COLO829 (cell line): ENCODE results near the gene SPTBN1.

ENCODE experiments used
- DNase-seq: peaks from one replicate; pipeline ENCODE4 v3.0.0; 2012; ENCODE audit warnings: low spot score

The SPTBN1 gene

DNA sequence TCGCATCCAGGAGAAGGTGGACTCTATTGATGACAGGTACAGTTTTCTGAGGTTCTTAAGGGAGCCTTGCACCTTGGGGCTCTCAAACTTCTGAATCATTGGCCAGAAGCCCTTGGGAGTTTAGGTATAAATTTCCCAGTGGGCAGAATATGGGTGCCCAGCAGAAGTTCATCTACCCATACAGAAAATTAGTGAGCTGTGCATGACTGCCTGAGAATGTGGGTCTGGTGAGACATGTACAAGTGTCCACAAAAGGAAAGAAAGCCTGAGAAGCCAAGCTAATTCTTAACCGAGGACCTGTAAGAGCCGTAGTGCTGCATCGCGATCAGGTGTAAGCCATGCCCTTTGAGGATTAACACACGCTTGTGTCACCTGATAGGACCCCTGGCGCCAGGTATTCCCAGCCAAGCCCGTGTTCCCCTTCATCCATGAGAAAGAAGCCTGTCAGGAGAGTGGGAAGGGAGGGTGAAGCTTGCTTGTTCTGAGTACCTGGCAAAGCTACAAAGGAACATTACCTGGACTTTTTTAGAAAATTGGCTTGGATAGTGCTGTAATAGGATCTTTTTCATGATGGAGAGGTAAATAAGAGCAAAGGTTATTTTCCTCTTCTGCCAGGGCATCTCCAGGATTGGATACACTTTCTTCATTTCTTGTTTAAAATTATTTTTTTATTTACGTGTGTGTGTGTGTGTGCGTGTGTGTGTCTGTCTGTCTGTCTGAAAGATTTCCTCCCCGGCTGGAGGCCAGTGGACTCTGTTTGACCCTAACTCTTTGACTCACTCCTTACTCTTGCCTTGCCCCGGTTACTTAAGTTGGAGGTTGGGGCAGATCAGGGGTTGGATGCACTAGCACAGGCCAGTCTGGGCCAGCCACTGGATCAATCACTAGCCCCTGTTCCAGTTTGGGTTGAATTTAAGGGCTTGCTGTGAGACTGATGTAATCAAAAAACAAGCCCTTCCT lies 176.9 kb downstream of the SPTBN1 start:
- DNase-seq = no peak

DNA sequence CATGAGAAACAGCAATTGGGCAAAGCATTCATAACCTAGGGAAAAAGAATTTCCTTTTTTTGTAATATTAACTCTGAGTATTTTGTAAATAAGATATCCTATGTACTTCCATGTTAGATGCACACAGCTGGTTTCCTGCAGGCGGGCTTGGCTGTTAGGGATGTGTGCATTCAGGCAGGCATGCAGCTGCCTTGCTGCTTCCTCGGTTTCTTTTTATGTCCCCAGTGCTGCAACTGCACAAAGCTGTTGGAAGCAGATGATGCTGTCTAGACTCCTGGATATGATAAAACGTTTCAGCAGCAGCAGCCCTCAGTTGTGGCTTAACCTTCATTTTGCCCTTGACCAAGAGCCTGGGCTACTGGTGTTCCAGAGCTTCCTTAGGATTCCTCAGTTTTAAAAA lies 177.9 kb downstream of the SPTBN1 start:
- no peak for DNase-seq

DNA sequence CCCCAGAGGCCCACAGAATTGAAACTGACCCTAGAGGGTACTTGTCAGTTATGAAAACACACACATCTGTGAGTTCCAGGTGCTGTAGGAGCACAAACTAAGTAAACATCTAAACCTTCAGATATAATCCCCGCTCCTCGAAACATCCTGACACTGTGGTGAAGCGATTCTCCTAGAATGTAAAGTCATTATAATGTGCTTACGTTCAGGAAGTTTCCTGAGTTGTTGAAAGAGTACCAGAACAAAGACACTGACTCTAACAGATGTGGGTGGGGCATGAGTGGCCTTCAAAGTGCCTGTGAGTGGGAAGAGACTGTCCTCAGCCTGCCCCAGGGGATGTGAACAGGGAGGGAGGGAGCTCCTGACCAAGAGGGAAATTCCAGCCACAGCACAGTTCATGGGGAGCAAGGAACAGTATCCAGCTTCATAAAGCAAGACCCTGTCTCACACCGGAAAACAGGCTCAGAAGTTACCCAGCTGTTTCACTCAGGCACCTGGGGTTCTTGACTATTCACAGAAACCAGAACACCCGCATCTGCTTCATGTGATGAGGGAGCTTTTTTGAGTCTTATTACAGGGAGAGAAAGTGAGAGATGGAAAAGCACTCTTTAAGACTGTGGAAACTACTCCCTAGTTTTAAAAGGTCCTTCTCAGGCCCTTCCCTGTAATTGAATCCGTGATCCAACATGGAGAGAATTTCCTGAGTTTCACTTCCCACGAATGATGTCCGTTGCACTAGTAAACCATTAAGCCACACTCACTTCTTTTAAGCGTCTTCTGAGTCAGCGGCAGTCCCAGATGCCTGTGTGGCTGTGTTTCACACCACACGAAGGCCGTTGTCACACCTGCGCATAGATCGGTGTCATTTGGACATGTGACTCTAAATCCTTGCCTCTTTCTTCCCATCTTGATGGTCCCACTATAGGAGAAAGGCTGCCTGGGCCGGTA lies 178.7 kb downstream of the SPTBN1 start:
- DNase-seq = peak; percentile 99

DNA sequence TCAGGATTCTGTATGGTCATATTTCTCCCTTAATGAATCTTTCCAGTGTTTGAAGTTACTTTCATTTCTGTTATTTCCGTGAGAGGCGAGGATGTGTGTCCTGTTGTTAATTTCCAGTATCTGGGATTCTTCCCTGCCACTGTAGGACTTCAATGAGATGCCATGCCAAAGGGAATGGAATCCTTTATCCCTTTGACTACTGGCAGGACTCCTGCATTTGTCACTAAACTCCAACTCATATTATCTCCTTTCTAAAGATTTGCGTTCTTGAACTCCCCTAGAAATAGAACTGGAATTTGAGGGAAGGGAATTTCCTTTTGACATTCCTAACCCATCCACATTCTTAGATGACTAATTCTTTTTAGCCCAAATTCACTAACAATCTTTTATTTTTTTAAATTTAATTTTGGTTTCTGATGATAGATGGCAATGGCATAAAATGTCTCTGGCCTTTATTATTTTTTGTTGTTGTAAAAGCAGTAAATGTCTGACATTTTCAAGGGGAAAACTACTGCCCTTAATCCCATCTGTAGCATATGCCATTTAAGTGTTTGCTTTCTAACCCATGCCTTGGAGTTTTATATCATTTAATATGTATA lies 179.5 kb downstream of the SPTBN1 start:
- peak; percentile 50 for DNase-seq

DNA sequence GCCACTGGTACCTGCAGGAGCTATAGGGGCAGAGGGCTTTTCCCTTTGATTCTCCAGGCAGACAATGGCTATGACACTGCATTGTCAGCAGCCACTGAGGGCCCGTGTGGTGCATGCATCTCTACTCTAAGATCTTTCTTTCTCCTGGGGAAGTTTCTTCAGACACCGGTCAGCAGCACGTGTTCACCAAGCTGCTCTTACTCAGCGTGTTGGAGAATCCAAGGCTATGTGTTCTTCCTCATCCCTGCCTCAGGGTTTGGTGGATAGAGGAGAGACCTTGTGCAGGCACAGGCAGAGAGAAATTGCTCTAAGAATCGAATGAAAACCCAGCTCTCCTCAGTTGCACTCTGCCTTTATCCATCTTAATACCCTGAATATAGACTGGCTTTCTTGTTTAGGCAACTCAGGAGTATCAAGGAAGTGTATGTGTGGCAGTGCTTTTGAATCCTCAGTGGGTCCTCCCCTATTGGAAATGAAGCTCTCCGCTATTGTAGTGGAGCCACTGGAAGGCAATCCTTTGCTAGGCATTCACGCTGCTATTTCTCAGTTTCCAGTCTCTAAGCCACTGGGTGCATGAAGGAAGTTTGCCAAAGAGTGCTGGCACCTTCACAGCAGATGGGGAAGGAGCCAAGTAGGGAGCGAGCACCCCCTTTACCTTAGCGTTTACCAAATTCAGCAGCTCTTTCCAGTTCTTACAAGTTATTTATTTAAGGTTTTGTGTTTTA lies 180.4 kb downstream of the SPTBN1 start:
- DNase-seq = no peak

DNA sequence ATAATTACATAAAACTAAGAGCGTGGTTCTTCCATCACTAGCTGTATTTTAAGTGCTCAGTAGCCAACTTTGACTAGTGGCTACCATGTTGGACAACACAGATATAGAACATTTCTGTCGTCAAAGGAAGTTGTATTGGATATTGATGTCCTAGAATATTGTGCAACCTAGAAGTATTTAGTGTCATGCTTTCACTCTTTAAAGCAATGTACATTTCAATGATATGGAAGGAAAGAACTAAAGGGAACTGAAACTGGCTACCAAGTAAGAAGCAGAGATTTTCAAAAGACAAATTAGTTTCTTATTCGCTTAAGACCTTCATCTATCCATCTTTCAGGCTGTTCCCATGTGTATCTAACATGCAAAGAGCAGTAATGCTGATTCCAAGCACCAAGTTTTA lies 182.0 kb downstream of the SPTBN1 start:
- no peak for DNase-seq

DNA sequence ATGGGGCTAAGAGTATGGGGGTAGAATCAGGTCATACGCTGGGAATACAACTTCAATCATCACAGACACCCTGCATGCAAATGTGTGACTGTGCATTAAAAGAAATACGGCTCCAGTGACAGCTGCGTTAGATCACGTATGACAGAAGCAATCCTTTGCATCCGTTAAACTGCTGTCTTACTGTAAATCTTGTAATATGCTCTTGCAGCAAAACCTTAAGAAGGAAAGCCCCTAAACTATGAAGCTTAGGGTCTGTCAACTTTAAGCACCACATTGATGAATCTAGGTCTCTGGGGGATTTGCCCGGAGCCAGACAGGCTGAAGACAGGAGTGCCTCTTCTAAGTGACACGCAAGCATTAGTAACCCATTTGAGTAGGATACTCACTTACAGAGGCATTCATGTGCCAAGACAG lies 182.7 kb downstream of the SPTBN1 start:
- no peak for DNase-seq

DNA sequence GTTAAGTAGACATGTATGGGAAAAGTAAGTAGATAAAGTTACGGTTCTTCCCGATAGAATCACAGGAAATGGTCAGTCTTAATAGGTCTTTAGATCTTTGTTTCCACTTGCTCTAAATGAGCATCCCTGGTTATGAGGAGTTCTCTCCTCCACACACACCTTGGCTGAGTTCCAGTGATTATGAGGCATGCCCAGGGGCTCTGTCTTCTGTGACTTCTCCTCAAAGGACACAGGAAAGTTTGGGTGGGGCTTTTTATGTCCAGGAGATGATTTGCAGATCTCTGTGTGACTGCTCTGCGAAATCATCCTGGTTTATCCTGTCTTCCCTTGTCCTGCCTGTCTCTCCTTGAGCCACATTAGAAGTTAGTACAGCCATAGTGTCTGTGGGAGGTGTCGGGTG lies 183.5 kb downstream of the SPTBN1 start:
- peak; percentile 81 for DNase-seq

DNA sequence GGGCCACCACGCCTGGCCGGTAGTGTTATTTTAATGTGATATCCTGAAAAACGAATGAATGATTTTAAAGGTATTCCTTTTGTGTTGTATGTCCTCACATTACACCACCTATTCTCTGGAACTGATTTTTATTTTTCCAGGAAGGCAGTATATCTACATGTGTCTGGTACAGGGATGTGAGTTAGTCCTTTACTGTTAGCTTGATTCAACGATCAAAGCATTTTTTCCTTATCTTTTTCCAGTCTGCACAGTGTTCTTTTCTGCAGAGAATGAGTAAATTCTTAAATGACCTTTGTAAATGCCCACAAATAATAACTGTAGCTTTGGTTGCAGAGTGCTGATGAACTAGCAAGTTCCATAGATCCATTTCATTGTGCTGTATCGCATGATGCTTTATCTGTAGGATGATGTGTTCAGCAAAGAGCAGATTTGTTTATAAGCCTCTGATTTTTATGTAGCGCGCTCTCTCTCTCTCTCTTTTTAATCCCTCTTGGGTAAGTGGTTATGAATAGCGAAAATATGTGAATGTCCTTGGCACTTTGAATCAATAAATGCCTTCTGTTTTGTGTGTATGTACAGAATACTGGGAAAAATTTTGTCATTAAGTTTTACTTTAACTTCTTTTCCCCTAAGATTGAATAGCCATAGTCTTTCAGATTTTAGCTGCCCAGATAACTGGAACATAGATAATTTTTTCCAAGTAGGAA lies 184.9 kb downstream of the SPTBN1 start:
- no peak for DNase-seq

DNA sequence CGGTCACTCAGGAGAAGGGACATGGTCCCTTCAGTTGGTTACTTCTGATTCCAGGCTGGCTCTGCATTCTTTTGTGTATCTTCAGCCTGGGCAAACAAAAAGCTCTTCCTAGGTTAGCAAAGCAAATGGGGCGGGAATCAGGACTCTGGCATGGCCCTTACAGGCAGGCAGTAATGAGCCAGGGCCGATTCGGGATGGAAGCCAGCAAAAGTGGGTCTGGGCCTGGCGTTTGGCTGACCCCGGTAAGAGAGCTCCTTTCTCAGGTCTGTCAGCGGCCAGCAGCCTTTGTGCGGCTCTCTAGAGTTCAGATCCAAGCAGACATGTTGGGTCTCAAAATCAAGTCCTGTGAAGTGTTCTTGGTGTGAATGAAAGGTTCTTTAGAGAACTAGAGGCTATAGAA lies 185.9 kb downstream of the SPTBN1 start:
- no peak for DNase-seq

DNA sequence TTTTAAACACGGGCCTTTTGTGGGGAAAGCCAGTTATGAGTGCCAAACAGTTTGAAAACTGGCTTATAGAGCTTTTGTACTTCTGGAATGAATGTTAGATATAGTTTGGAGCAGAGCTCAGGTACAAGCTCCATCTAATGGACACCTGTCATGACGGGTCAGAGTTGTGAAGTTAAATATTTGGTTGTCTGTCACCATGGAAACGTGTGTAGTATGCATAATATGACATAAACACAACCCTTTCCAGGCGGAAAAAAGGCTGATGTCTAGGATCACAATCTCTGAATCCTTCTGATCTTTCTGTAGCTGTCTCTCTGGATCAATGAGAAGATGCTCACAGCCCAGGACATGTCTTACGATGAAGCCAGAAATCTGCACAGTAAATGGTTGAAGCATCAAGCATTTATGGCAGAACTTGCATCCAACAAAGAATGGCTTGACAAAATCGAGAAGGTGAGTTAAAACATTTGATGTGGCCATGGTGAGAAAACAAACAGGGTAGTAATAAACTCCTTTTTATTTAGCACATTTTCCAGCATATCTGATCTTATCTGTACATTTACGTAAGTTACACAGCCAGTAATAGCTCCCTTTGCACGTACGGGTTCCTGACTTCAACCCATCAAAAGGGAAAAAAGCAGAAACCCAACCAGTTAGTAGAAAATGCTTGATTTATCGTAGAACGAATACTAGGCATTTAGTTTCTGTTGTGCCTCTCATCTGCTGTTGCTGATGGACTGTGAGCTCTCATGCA lies 186.7 kb downstream of the SPTBN1 start:
- no peak for DNase-seq

DNA sequence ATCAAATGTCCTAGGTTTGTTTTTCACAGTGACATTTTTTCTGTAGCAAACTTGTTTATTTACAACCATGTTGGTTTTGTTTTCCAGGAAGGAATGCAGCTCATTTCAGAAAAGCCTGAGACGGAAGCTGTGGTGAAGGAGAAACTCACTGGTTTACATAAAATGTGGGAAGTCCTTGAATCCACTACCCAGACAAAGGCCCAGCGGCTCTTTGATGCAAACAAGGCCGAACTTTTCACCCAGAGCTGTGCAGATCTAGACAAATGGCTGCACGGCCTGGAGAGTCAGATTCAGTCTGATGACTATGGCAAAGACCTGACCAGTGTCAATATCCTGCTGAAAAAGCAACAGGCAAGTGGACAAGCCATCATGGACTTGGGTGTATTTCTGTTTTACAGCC lies 188.1 kb downstream of the SPTBN1 start:
- no peak for DNase-seq

DNA sequence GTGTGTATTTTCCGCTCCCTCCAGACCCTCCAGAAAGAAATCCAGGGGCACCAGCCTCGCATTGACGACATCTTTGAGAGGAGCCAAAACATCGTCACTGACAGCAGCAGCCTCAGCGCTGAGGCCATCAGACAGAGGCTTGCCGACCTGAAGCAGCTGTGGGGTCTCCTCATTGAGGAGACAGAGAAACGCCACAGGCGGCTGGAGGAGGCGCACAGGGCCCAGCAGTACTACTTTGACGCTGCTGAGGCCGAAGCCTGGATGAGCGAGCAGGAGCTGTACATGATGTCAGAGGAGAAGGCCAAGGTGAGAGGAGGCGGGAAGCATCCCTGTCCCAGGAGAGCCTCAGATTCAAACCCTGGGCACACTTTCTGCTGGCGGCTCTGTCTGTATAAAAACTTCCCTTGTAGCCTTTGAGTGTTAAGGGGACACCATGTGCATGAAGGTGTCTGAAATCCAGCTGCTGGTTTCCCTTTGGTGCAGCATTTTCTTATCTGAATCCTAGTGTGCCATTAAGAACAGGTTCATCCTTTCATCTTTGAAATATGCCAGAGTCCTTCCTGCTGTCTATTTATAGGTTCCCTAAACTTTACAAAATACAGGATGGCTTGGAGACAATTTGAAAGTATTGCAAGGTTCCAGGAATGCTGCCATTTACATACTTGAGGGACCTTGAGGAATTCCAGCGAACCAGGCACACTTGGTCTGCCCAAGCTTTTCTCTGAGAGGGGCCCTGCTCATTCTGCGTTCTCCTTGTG lies 190.2 kb downstream of the SPTBN1 start:
- DNase-seq = no peak

DNA sequence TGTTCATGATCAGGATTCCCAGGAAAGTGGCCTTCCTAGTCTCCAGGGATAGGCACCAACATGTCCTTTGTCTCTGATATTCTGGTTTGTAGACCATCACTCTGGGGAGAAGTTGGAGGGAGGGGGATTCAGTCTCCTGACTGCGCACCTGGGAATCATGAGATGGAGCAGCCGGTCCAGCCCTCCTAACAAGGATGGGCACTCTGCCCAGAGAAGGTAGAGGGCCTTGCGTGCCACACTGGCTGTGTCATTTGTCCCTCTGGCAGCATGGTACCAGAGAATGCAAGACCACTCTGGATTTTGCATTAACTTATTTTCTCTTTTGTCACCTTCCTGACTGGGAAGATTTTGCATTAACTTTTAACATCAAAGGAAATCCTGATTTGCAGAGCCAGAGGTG lies 192.1 kb downstream of the SPTBN1 start:
- no peak for DNase-seq

DNA sequence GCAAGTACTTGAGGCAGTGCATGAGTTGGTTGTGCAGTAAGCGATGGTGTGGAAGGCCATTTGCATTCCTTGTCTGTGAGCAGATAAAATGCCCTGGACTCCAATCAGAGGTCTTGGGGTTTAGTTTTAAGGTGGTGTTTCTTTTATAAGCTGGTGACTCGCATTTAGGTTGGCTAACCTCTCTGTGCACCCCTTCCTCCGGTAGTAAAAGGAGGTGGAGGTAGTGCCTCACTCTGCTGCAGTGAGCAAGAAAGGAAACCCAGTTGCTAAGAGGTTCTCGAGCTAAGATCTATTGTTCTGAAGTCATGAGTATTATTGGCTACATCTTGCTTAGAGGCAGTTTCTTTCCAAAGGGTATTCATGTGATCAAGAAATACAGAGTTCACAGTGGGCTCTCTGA lies 193.1 kb downstream of the SPTBN1 start:
- no peak for DNase-seq

DNA sequence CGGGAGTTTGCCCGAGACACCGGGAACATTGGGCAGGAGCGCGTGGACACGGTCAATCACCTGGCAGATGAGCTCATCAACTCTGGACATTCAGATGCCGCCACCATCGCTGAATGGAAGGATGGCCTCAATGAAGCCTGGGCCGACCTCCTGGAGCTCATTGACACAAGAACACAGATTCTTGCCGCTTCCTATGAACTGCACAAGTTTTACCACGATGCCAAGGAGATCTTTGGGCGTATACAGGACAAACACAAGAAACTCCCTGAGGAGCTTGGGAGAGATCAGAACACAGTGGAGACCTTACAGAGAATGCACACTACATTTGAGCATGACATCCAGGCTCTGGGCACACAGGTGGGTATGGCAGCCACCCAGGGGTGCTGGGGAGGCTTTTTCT lies 193.5 kb downstream of the SPTBN1 start:
- DNase-seq = no peak

DNA sequence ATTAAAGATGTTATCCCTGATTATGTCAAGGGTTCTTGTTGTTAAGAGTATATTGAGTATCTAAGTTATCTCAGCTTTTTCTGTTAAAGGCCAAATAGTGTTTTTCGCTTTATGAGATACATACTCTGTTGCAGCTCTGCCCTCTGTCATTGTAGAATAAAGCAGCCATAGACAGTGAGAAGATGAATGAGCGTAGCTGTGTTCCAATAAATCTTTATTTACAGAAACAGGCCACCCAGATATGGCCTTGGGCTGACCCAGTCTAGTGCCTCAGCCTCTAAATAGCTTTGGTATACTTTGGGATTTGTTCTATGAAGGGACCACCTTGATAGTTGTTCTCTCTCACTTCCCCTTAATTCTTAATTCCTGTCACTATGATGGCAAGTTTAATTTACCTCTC lies 194.5 kb downstream of the SPTBN1 start:
- DNase-seq = no peak

DNA sequence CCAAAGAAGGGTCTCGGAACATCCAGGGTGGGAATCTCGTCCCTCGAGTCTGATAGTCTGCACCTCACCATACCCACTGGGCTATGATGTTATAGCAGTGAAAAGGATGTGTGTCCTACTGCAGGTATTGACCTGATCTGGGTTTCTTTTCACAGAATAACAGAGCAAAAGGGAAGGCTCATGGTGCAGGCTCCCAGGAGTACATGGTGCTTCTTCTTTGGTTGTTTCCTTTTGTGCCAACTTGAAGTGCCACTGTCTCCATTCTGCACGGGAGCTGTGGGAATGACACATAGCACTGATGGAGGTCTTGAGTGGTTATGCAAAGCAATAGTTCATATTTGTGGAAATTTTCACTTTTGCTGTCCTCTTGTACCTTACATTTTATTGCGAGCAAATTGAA lies 195.2 kb downstream of the SPTBN1 start:
- no peak for DNase-seq

DNA sequence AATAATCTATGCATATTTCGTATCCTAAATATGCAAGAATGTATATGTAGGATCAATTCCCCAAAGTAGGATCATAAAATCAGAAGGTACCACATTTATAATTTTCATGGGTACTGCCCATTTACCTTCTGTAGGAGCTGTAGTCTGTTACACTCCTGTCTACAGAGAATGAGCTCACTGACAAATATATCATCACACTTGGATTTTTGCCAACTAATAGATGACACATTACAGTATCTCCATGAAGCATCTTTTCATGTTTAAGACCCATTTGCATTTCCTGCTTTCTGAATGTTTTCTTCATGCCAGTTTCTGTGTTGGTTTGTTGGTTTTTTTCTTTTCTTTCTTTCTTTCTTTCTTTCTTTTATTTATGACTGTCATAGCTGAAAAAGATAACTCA lies 196.4 kb downstream of the SPTBN1 start:
- no peak for DNase-seq
